Thymus (tissue), 11 donors: ENCODE results near the gene PGBD4. TPM values are rescaled to one million over a fixed set of nuclear protein-coding genes. Genes with fewer than 3 reads are reported as not detected.
A peak's percentile ranks its signal among the peaks of the same experiment; 100 is the strongest.
"Not testable (repeated sequence)": the region's sequence is repeated elsewhere in the genome, so short reads cannot be mapped to it uniquely, and the experiment has no call there.

Experiments
- DNase-seq, 9 donors: peaks; one replicate each; pipeline ENCODE4 v3.0.0-alpha.2; 2013; ENCODE audit warnings: low spot score in 9 of 9, low read depth in 6 of 9, missing footprints in 1 of 9
- H3K27ac ChIP-seq, 2 donors: one replicate each; pipeline ENCODE4 v1.5.1; 2013; ENCODE audit warnings: control low read depth in 1 of 2, low read depth in 1 of 2, low read length in 1 of 2, mild to moderate bottlenecking in 1 of 2, moderate library complexity in 1 of 2
- H3K27me3 ChIP-seq, 2 donors: one replicate each; pipeline ENCODE4 v1.5.1; 2013; ENCODE audit warnings: low read length in 1 of 2; ENCODE audit not compliant: control insufficient read depth in 2 of 2, insufficient read depth in 1 of 2
- H3K36me3 ChIP-seq, 2 donors: one replicate each; pipeline ENCODE4 v1.5.1; 2013; ENCODE audit warnings: low read length in 1 of 2, mild to moderate bottlenecking in 1 of 2, moderate library complexity in 1 of 2; ENCODE audit not compliant: control insufficient read depth in 2 of 2, insufficient read depth in 2 of 2
- H3K4me1 ChIP-seq, 2 donors: one replicate each; pipeline ENCODE4 v1.5.1; 2013; ENCODE audit warnings: low read length in 2 of 2; ENCODE audit not compliant: control insufficient read depth in 2 of 2, insufficient read depth in 2 of 2
- H3K4me3 ChIP-seq, 2 donors: one replicate each; pipeline ENCODE4 v1.5.1; 2013; ENCODE audit warnings: low read length in 2 of 2, control low read depth in 1 of 2, mild to moderate bottlenecking in 1 of 2
- H3K9me3 ChIP-seq, 2 donors: one replicate each; pipeline ENCODE4 v1.5.1; 2013; ENCODE audit warnings: low read length in 1 of 2, mild to moderate bottlenecking in 1 of 2; ENCODE audit not compliant: control insufficient read depth in 2 of 2, insufficient read depth in 1 of 2
- WGBS: extraction: QIAGEN DNeasy Blood & Tissue Kit; methylation state at CpG from one replicate; pipeline ENCODE4 v1.1.7; 2013; 5-methylcytosine and 5-hydroxymethylcytosine counted together
- polyA plus RNA-seq: library from polyadenylated mRNA; stranded (reverse); fragments of 200-250 nt; gene quantifications from one replicate; pipeline ENCODE4 v1.2.3, GENCODE V29; 2013
- total RNA-seq: library from RNA; stranded (reverse); fragments of 120-200 nt; gene quantifications from one replicate; pipeline ENCODE4 v1.2.4, GENCODE V29; 2013
- donor health status: healthy.

PGBD4 gene
- total and polyA plus RNA-seq, 2 donors = 1.4 to 2.3 TPM

DNA sequence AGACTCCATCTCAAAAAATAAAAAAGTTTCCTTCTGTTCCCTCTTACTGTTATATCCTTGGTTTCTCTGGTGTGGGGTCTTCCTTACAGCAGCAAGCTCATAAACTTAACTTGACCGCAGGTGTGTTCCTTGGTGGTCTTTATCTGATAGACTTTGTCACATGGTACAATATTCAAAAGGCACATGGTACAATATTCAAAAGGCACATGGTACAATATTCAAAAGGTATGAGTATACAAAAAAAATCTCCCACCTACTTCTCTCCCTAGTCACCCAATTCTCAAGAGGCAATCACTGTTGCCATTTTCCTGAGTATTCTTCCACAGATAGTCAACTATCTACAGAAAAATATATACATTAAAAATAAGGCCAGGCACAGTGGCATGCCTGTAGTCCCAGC is 4.5 kb downstream of the PGBD4 start:
- H3K4me1 ChIP-seq = peaks cover 3 to 6% of the 10 kb centered on the region in 2 donors
- WGBS = 98% methylated on average over 1 of the region's 1 CpG

DNA sequence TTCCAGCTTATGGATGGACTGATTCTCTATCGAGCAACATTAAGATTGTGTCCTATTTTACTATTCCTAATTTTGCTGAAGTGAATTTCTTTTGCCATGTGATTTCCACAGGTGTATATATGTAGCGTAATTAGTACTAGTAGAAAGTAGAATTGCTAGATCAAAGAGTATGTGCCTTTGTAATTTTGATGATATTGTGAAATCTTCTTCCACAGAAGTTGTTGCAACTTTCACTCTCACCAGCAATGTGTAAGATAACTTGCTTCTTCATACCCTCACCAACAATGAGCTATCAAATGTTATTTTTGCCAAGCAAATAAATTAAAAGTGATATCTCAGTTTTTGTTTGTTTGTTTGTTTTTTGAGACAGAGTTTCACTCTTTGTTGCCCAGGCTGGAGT is 5.4 kb downstream of the PGBD4 start:
- 94% methylated on average over 2 of the region's 2 CpGs for WGBS

More for the DNA sequence above, 4.5 kb downstream of the PGBD4 start:
- Histone ChIP-seq H3K27ac (no peak overlapping the region), H3K36me3 (no peaks in the 10 kb centered on the region), H3K27me3 (no peaks in the 10 kb centered on the region), H3K9me3 (peaks cover 1 to 4% of the 10 kb centered on the region in 2 donors), H3K4me3 (no peak overlapping the region)
- no peak for DNase-seq

DNA sequence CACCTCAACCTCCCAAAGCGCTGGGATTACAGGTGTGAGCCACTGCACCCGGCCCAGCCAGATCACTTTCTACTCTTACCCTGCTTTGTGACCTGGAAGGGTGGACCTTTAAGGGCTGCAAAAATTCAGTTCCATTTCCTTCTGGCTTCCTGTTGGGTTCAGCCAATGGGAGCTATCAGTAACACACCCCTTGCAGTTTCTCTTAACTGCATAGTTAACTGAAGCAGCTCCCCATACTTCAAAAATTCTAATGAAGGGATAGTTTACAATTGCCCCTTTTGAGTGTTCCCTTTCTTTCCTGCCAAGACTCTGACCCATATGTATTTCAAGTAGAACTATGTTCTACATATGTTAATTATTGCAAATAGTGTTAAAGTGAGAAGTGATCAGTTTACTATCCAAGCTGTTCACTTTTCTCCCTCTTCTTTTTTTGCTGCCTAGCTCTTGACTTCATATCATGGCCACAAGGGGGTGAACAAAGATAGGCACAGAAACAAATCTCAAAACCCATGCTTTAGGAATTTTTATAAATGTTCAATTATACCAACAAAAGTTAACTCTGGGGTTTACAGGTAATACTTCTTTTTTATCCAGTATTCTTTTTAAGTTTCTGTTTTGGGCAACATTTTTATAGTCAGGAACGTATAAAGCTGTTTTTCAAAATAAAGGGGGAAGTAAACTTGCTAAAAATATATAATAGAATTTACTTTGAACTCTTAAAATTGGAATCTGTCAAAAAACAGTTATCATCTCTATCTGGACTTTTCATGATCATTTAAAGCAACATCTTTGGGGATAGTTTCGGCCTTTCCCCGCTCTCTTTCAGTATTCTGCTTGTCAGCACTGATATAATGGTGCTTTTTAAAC is 8.1 kb downstream of the PGBD4 start:
- Histone ChIP-seq H3K27ac (no peak overlapping the region), H3K4me1 (no peaks in the 10 kb centered on the region), H3K36me3 (no peaks in the 10 kb centered on the region), H3K4me3 (no peak overlapping the region), H3K9me3 (no peaks in the 10 kb centered on the region), H3K27me3 (no peaks in the 10 kb centered on the region)
- peak in 5 of 9 donors; percentile 20 to 61 (median 29) for DNase-seq
- WGBS = 78% methylated on average over 5 of the region's 5 CpGs

More for the DNA sequence above, 5.4 kb downstream of the PGBD4 start:
- Histone ChIP-seq H3K9me3 (peaks cover 1 to 4% of the 10 kb centered on the region in 2 donors), H3K27me3 (no peaks in the 10 kb centered on the region), H3K4me1 (peaks cover 3 to 6% of the 10 kb centered on the region in 2 donors), H3K27ac (no peak overlapping the region), H3K4me3 (no peak overlapping the region), H3K36me3 (no peaks in the 10 kb centered on the region)
- no peak for DNase-seq

DNA sequence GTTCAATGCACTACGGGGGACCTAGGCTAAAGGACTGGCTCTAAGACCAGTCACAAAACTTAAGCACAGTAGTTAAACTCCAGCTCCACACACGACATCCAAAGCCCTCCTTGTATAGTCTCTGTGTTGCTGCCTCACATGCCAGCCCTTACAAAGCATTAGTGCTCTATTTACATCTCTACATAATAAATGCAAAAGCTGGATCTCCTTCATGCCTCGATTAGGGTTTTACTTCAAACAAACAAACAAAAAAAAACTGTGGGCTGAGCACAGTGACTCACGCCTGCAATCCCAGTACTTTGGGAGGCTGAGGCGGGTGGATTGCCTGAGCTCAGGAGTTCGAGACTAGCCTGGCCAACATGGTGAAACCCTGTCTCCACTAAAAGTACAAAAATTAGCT is 9.6 kb downstream of the PGBD4 start:
- 89% methylated on average over 6 of the region's 6 CpGs for WGBS
- Histone ChIP-seq H3K9me3 (no peaks in the 10 kb centered on the region), H3K27ac (no peak overlapping the region), H3K27me3 (no peaks in the 10 kb centered on the region), H3K4me3 (no peak overlapping the region), H3K4me1 (no peaks in the 10 kb centered on the region), H3K36me3 (no peaks in the 10 kb centered on the region)
- no peak for DNase-seq

DNA sequence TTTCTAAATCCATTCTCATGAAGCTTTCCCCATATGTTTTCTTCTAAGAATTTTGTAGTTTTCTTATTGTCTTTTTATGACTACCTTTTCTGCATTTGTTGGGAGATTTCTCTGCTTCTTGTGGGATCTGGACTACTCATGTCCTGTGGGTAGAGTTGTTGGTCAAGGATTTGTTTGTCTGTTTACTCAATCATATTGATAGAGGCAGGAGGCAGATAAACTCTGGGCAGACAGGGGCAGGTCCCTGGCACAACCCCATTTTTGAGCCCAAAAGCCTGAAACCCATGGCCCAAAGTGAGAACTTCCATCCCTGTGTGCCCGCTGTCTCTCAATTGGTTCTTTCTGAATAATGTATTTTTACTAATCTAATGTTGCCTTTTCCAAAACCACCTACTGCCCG is 12.3 kb downstream of the PGBD4 start:
- 50% methylated on average over 2 of the region's 2 CpGs for WGBS
- Histone ChIP-seq H3K27ac (no peak overlapping the region), H3K36me3 (no peaks in the 10 kb centered on the region), H3K9me3 (no peaks in the 10 kb centered on the region), H3K4me3 (no peak overlapping the region), H3K4me1 (no peaks in the 10 kb centered on the region), H3K27me3 (no peaks in the 10 kb centered on the region)
- DNase-seq = no peak

DNA sequence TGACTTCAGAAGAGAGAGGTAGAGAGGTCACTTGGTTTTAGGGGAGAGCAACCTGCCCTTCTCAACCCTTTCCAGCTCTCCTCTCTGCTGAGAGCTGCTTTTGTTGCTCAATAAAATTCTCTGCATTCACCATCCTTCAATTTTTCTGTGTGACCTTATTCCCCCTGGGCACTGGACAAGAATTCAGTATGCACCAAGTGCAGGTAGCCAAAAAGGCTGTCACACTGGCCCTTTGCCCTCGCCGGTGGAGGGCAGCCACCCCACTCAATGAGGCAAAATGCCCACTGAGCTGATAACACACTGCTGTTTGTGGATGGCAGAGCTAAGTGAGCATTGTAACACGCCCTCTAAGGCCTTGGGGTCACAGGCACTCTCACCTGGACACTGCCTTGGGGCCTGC is 12.9 kb downstream of the PGBD4 start:
- no peak overlapping the region for H3K27ac ChIP-seq
- no peaks in the 10 kb centered on the region for H3K4me1 ChIP-seq
- H3K9me3 ChIP-seq = no peaks in the 10 kb centered on the region
- 94% methylated on average over 3 of the region's 3 CpGs for WGBS
- no peak for DNase-seq
- no peaks in the 10 kb centered on the region for H3K36me3 ChIP-seq
- H3K27me3 ChIP-seq = no peaks in the 10 kb centered on the region
- no peak overlapping the region for H3K4me3 ChIP-seq

DNA sequence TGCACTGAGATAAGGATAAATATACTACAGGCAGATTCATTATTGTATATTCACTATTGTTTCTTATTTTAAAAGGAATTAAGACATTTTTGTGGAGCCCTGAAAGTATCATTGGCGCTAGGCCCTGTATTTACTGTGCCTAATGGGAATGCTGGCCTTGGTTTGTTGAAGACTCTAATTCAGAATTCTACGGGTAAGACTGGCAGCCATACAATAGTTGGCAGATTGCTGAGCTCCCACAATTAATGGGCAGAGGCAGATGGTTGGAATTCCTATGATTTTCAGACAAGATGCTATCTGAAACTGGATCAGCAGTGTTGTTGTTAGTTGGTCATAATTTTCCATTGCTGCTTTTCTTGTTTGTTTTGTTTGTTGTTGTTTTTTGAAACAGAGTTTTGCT is 14.7 kb downstream of the PGBD4 start:
- no peaks in the 10 kb centered on the region for H3K4me1 ChIP-seq
- 98% methylated on average over 2 of the region's 2 CpGs for WGBS
- H3K36me3 ChIP-seq = no peaks in the 10 kb centered on the region
- no peak for DNase-seq
- no peaks in the 10 kb centered on the region for H3K27me3 ChIP-seq
- no peak overlapping the region for H3K27ac ChIP-seq
- no peaks in the 10 kb centered on the region for H3K9me3 ChIP-seq
- H3K4me3 ChIP-seq = no peak overlapping the region

DNA sequence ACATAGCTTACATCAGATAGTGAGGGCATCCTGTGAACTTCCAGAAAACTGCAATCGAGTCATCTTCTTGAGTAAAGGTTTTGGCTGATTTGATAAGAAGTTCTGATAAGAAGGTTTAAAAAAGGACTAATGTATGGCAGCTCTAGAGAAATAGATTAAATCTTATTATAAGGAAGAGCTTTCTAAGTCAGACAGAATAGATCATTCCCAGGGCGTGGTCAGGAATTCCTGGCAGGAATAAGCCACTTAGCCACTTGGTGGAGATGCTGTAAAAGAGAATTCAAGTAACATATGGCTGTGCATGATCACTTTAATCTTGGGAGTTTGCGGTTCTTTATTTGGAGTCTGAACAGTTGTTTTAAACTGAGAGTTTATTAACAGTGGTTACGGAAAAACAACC is 17.4 kb downstream of the PGBD4 start:
- 95% methylated on average over 4 of the region's 4 CpGs for whole genome bisulfite sequencing
- DNase-seq = no peak
- no peaks in the 10 kb centered on the region for H3K27me3 ChIP-seq
- H3K4me3 ChIP-seq = no peak overlapping the region
- no peaks in the 10 kb centered on the region for H3K4me1 ChIP-seq
- H3K36me3 ChIP-seq = no peaks in the 10 kb centered on the region
- H3K9me3 ChIP-seq = no peaks in the 10 kb centered on the region
- no peak overlapping the region for H3K27ac ChIP-seq

DNA sequence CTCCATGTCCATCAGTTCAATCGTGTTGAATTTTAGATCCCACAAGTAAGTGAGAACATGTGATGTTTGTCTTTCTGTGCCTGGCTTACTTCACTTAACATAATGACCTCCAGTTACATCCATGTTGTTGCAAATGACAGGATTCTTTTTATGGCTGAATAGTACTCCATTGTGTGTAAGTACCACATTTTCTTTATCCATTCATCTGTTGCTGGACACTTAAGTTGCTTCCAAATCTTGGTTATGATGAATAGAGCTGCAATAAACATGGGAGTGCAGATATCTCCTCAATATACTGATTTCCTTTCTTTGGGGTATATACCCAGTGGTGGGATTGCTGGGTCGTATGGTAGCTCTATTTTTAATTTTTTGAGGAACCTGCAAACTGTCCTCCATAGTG is 18.5 kb downstream of the PGBD4 start:
- H3K27ac ChIP-seq, H3K36me3 ChIP-seq, H3K4me1 ChIP-seq, H3K27me3 ChIP-seq, H3K9me3 ChIP-seq, DNase-seq, H3K4me3 ChIP-seq: not testable (repeated sequence)
- 52% methylated on average over 2 of the region's 2 CpGs for WGBS
